Measurements from ENCODE around the gene SCAF8.

DNA sequence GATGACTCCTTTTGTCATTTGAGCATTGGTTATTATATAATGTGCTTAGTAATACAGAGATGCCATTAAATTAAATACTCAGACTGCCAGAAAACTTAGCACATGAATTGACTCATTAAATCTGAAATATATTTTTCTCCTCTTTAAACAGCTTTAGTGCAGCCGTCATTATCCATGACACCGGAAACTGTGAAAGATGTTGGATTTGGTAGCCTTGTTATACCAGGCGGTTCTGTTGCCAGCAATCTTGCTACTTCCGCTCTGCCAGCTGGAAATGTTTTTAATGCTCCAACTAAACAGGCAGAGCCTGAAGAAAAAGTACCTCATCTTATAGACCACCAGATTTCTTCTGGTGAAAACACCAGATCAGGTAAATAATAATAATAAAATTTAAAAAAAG lies 97.6 kb downstream of the SCAF8 start:
- TF ChIP-seq POLR2AphosphoS5 (IDR thresholded peaks at IDR 0.05) (no peak), POLR2A (IDR thresholded peaks at IDR 0.05) (no peak)
- TF ChIP-seq, protein P1, sequence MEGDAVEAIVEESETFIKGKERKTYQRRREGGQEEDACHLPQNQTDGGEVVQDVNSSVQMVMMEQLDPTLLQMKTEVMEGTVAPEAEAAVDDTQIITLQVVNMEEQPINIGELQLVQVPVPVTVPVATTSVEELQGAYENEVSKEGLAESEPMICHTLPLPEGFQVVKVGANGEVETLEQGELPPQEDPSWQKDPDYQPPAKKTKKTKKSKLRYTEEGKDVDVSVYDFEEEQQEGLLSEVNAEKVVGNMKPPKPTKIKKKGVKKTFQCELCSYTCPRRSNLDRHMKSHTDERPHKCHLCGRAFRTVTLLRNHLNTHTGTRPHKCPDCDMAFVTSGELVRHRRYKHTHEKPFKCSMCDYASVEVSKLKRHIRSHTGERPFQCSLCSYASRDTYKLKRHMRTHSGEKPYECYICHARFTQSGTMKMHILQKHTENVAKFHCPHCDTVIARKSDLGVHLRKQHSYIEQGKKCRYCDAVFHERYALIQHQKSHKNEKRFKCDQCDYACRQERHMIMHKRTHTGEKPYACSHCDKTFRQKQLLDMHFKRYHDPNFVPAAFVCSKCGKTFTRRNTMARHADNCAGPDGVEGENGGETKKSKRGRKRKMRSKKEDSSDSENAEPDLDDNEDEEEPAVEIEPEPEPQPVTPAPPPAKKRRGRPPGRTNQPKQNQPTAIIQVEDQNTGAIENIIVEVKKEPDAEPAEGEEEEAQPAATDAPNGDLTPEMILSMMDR (IDR thresholded peaks at IDR 0.05) = no peak

All from sigmoid colon (tissue), 4 donors.